CD14-positive monocyte (primary cell): ENCODE measurements around the gene DES. TPM values are rescaled to one million over a fixed set of nuclear protein-coding genes. Genes with fewer than 3 reads are reported as not detected.

Source experiments
- DNase-seq, 3 donors: peaks; one replicate each; pipeline ENCODE4 v3.0.0-alpha.2; 2011 to 2022
- H2AFZ ChIP-seq: 2 replicates; pipeline ENCODE4 v1.6.0; 2012; ENCODE audit warnings: mild to moderate bottlenecking, low read depth, low read length, inconsistent platforms; ENCODE audit not compliant: insufficient read depth, poor library complexity, severe bottlenecking
- H3K27ac ChIP-seq, 2 donors: 1 replicate in 1 of 2; 2 replicates in 1 of 2; pipeline ENCODE4 v1.5.1; 2012 to 2013; ENCODE audit warnings: low read length in 2 of 2, control low read depth in 1 of 2, inconsistent platforms in 1 of 2, low read depth in 1 of 2, mild to moderate bottlenecking in 1 of 2
- H3K27me3 ChIP-seq, 2 donors: one replicate each; pipeline versions ENCODE4 v1.6.0 to v1.6.1; 2011 to 2013; ENCODE audit warnings: low read length in 2 of 2; ENCODE audit not compliant: control insufficient read depth in 2 of 2, insufficient read depth in 2 of 2
- H3K36me3 ChIP-seq, 2 donors: replicated peaks in 1 of 2; 1 replicate in 1 of 2; 2 replicates in 1 of 2; pipeline versions ENCODE4 v1.5.1 to v1.6.1; 2012 to 2013; ENCODE audit warnings: low read length in 2 of 2, control low read depth in 1 of 2, inconsistent platforms in 1 of 2, mild to moderate bottlenecking in 1 of 2; ENCODE audit not compliant: insufficient read depth in 2 of 2, control insufficient read depth in 1 of 2
- H3K4me1 ChIP-seq, 2 donors: 1 replicate in 1 of 2; 2 replicates in 1 of 2; pipeline versions ENCODE4 v1.5.1 to v1.6.1; 2012 to 2013; ENCODE audit warnings: low read length in 2 of 2, control low read depth in 1 of 2, inconsistent platforms in 1 of 2, mild to moderate bottlenecking in 1 of 2, moderate library complexity in 1 of 2; ENCODE audit not compliant: insufficient read depth in 2 of 2, control insufficient read depth in 1 of 2
- H3K4me2 ChIP-seq: replicated peaks from 2 replicates; pipeline ENCODE3; 2012; ENCODE audit warnings: low read length, moderate library complexity, mild to moderate bottlenecking; ENCODE audit not compliant: poor library complexity, severe bottlenecking; ENCODE audit errors: extremely low read depth
- H3K4me3 ChIP-seq, 3 experiments: fragments of 200-600 bp in 1 of 3; sonication (generic) in 1 of 3; replicated peaks in 1 of 3; 1 replicate in 2 of 3; 2 replicates in 1 of 3; pipeline ENCODE4 v1.5.1; 2011 to 2013; ENCODE audit warnings: low read length in 3 of 3, mild to moderate bottlenecking in 3 of 3, control low read depth in 2 of 3, low read depth in 2 of 3, inconsistent platforms in 1 of 3, moderate library complexity in 1 of 3
- H3K79me2 ChIP-seq: 2 replicates; pipeline ENCODE4 v1.6.0; 2012; ENCODE audit warnings: mild to moderate bottlenecking, control low read depth, inconsistent platforms, low read length, moderate library complexity; ENCODE audit not compliant: insufficient read depth
- H3K9ac ChIP-seq: 2 replicates; pipeline ENCODE4 v1.6.0; 2017; ENCODE audit warnings: low read length, mild to moderate bottlenecking; ENCODE audit not compliant: insufficient read depth, poor library complexity, severe bottlenecking
- H3K9me3 ChIP-seq, 2 donors: replicated peaks in 1 of 2; 1 replicate in 1 of 2; 2 replicates in 1 of 2; pipeline versions ENCODE4 v1.5.1 to v1.6.1; 2012 to 2013; ENCODE audit warnings: low read length in 2 of 2, control low read depth in 1 of 2; ENCODE audit not compliant: control insufficient read depth in 1 of 2, insufficient read depth in 1 of 2
- H4K20me1 ChIP-seq: 2 replicates; pipeline ENCODE4 v1.6.0; 2012; ENCODE audit warnings: mild to moderate bottlenecking, low read length, control low read depth, moderate library complexity; ENCODE audit not compliant: insufficient read depth
- H3K27ac Mint-ChIP-seq, 7 donors: one replicate each; pipeline ENCODE4 v1.8.0; 2020; ENCODE audit warnings: mild to moderate bottlenecking in 7 of 7, mixed read lengths in 7 of 7, moderate library complexity in 6 of 7, inconsistent platforms in 2 of 7
- H3K27me3 Mint-ChIP-seq, 3 donors: one replicate each; pipeline ENCODE4 v1.8.0; 2021 to 2022; ENCODE audit warnings: low read depth in 3 of 3, mild to moderate bottlenecking in 3 of 3, mixed read lengths in 3 of 3, moderate library complexity in 3 of 3, inconsistent platforms in 1 of 3
- H3K36me3 Mint-ChIP-seq, 2 donors: one replicate each; pipeline ENCODE4 v1.8.0; 2020; ENCODE audit warnings: mixed read lengths in 2 of 2, inconsistent platforms in 1 of 2, mild to moderate bottlenecking in 1 of 2
- H3K4me1 Mint-ChIP-seq: one replicate; pipeline ENCODE4 v1.8.0; 2020; ENCODE audit warnings: mild to moderate bottlenecking, mixed read lengths
- H3K4me3 Mint-ChIP-seq, 2 donors: one replicate each; pipeline ENCODE4 v1.8.0; 2020; ENCODE audit warnings: mild to moderate bottlenecking in 2 of 2, mixed read lengths in 2 of 2, moderate library complexity in 1 of 2
- H3K9me3 Mint-ChIP-seq, 7 donors: one replicate each; pipeline ENCODE4 v1.8.0; 2020 to 2022; ENCODE audit warnings: mixed read lengths in 7 of 7, mild to moderate bottlenecking in 6 of 7, moderate library complexity in 6 of 7, inconsistent platforms in 2 of 7
- CTCF ChIP-seq: fragments of 200-600 bp; IDR thresholded peaks from one replicate; pipeline ENCODE4 v1.8.0; 2022; ENCODE audit warnings: antibody characterized with exemption, mild to moderate bottlenecking
- WGBS: methylation state at CpG from one replicate; pipeline ENCODE4 v1.1.5; 2013; ENCODE audit warnings: missing lambda C conversion rate; ENCODE audit not compliant: insufficient coverage; 5-methylcytosine and 5-hydroxymethylcytosine counted together
- intact Hi-C, 2 donors: fragments of 100-400 bp; cut with micrococcal nuclease; formaldehyde crosslinking; loops; one replicate each; pipeline versions ENCODE4 v1.15.0 to v1.15.1; 2023
- polyA plus RNA-seq, 3 donors: library from polyadenylated mRNA; depleted of rRNA in 1 of 3; unstranded in 2 of 3; stranded (reverse) in 1 of 3; fragments of 300-500 nt in 2 of 3; fragments of >200 nt in 1 of 3; fragmentation: Illumina TruSeq in 2 of 3; gene quantifications; 1 replicate in 2 of 3; 2 replicates in 1 of 3; pipeline ENCODE4 v1.2.3, GENCODE V29; 2012 to 2021

The DES gene
- polyA plus RNA-seq, 3 donors: 2.4 to 4.0 (median 2.4) TPM

- H3K4me1 Mint-ChIP-seq: peaks cover 1% of the 10 kb centered on the region
- no peaks in the 10 kb centered on the region for H3K36me3 Mint-ChIP-seq
- peaks cover 2 to 7% (median 4%) of the 10 kb centered on the region in 3 donors for H3K27me3 Mint-ChIP-seq
- Histone ChIP-seq H3K79me2 (no peaks in the 10 kb centered on the region), H3K9ac (no peak overlapping the region), H3K27me3 (no peaks in the 10 kb centered on the region), H3K36me3 (no peaks in the 10 kb centered on the region), H3K9me3 (no peaks in the 10 kb centered on the region), H3K4me1 (no peaks in the 10 kb centered on the region), H3K27ac (no peak overlapping the region), H3K4me3 (no peak overlapping the region), H4K20me1 (no peaks in the 10 kb centered on the region), H2AFZ (no peak overlapping the region), H3K4me2 (no peak overlapping the region)
- no peak overlapping the region for H3K4me3 Mint-ChIP-seq
- DNase-seq: no peak
- no peak overlapping the region for H3K27ac Mint-ChIP-seq
- intact Hi-C loops: loop anchor here in 1 of 2 donors (5.0 kb wide), 1 partner anchor 66 kb away; no protein-coding TSS in a partner anchor
- 44% methylated on average over 6 of the region's 11 CpGs for WGBS
- TF ChIP-seq CTCF: no peak
- H3K9me3 Mint-ChIP-seq: peaks cover 0 to 2% (median 0%) of the 10 kb centered on the region in 7 donors
Observed at GRCh38 chr2:219461047-219461514, 42.9 kb downstream of the DES start.

GRCh38 chr2:219461669-219462068 is 43.5 kb downstream of the DES start:
- Mint-ChIP-seq H3K4me1 (no peaks in the 10 kb centered on the region), H3K36me3 (no peaks in the 10 kb centered on the region), H3K27ac (no peak overlapping the region), H3K4me3 (no peak overlapping the region), H3K27me3 (peaks cover 2 to 7% (median 4%) of the 10 kb centered on the region in 3 donors), H3K9me3 (peaks cover 0 to 2% (median 0%) of the 10 kb centered on the region in 7 donors)
- WGBS: 91% methylated on average over 14 of the region's 14 CpGs
- Histone ChIP-seq H4K20me1 (no peaks in the 10 kb centered on the region), H3K4me2 (no peak overlapping the region), H3K4me1 (no peaks in the 10 kb centered on the region), H3K27me3 (no peaks in the 10 kb centered on the region), H3K27ac (no peak overlapping the region), H3K9ac (no peak overlapping the region), H3K79me2 (no peaks in the 10 kb centered on the region), H3K4me3 (no peak overlapping the region), H3K36me3 (no peaks in the 10 kb centered on the region), H3K9me3 (no peaks in the 10 kb centered on the region), H2AFZ (no peak overlapping the region)
- intact Hi-C loops: loop anchor here in 1 of 2 donors (5.0 kb wide), 1 partner anchor 66 kb away; no protein-coding TSS in a partner anchor
- DNase-seq: no peak
- TF ChIP-seq CTCF: no peak
